ENCODE results near the gene LIPG. TPM values are rescaled to one million over a fixed set of nuclear protein-coding genes. Genes with fewer than 3 reads are reported as not detected.

LIPG gene
- total RNA-seq, 5 donors from 2014 or later (not counting 1 experiment from before 2014, with no cell fraction given): 0.22 to 0.76 (median 0.26) TPM; not detected in 2

DNA sequence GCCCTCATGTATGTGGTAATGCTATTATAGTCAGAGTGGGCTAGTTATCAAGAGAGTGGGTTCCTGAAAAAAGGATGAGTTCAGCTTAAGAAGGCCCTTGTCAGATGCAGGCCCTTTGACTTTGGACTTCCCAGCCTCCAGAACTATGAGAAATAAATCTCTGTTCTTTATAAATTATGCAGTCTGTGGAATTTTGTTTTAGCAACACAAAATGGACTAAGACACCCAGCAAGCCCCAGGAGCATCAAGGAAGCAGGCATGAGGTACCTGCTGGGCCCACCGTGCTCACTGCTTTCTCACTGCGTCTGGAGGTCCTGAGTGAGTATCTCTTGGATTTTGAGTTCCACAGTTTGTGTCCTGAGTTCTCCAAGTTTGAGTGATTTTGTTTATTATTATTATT, 35.9 kb upstream of the LIPG start:
- H3K9me3 Mint-ChIP-seq: no peaks in the 10 kb centered on the region
- no peaks in the 10 kb centered on the region for H3K4me1 ChIP-seq (ENCODE audit: control insufficient read depth in 1 of 2, extremely low read depth in 1 of 2, insufficient read depth in 2 of 2, low read length in 2 of 2)
- H3K4me1 Mint-ChIP-seq: no peaks in the 10 kb centered on the region
- no peak overlapping the region for H3K4me3 Mint-ChIP-seq
- ChIA-PET CTCF (no interaction called here), POLR2A (no interaction called here)
- H3K27ac Mint-ChIP-seq: no peak overlapping the region
- H3K27me3 Mint-ChIP-seq: peaks cover 17 to 21% of the 10 kb centered on the region in 2 donors
- H3K36me3 Mint-ChIP-seq: no peaks in the 10 kb centered on the region
- no peak for DNase-seq
- no peaks in the 10 kb centered on the region for H3K9me3 ChIP-seq
- H3K27me3 ChIP-seq (replicated peaks in 1 of 2; ENCODE audit: control insufficient read depth in 2 of 2, extremely low read depth in 1 of 2, insufficient read depth in 2 of 2, low read length in 1 of 2): peaks cover 0 to 3% of the 10 kb centered on the region in 2 experiments
- H3K4me3 ChIP-seq (ENCODE audit: control insufficient read depth in 1 of 2, extremely low read depth in 1 of 2, low read length in 1 of 2): no peak overlapping the region
- no peak overlapping the region for H3K27ac ChIP-seq (ENCODE audit: low read length)
- H3K36me3 ChIP-seq (ENCODE audit: control insufficient read depth in 2 of 2, extremely low read depth in 1 of 2, insufficient read depth in 1 of 2, low read length in 1 of 2): no peaks in the 10 kb centered on the region
- no CpG with 5 or more reads among the region's 2 CpGs for WGBS (ENCODE audit: insufficient coverage)
- ATAC-seq (replicated peaks in 1 of 4): no peak

DNA sequence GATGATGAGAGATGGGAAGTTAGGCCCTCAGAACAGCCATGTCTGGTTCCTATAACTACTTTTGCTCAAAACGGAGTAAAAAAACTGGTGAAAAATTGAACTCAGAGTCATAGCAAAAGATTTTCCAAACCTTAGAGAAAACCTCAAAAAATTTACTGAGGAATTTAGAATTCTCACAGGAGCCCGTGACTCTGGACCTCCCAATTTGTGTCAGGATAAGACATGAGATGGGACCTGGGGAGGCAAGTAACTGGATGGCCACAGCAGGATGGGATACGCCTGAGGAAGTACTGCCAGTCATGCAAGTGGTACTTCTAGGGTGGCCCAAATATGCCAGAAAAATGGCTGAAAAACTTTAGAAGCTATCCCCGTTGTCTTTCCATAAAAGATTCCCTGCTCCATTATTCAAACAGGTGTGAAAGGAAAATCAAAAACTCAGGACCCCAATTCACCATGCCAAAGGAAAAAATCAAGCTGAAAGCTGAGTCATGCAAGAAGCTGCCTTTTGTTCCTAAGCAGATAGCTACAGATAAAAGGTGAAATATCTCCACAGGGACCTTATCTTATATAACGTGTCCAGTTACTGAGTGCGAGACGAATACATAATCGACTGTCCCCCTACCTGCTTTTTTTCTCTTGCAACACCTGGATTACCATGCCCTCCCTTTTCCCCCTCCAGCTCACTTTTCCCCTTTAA, 34.1 kb upstream of the LIPG start:
- Mint-ChIP-seq H3K36me3 (no peaks in the 10 kb centered on the region), H3K9me3 (no peaks in the 10 kb centered on the region), H3K27ac (no peak overlapping the region), H3K27me3 (peaks cover 20 to 24% of the 10 kb centered on the region in 2 donors), H3K4me1 (no peaks in the 10 kb centered on the region), H3K4me3 (no peak overlapping the region)
- Histone ChIP-seq H3K4me3 (ENCODE audit: control insufficient read depth in 1 of 2, extremely low read depth in 1 of 2, low read length in 1 of 2) (no peak overlapping the region), H3K9me3 (no peaks in the 10 kb centered on the region), H3K27ac (ENCODE audit: low read length) (no peak overlapping the region), H3K36me3 (ENCODE audit: control insufficient read depth in 2 of 2, extremely low read depth in 1 of 2, insufficient read depth in 1 of 2, low read length in 1 of 2) (no peaks in the 10 kb centered on the region), H3K27me3 (replicated peaks in 1 of 2; ENCODE audit: control insufficient read depth in 2 of 2, extremely low read depth in 1 of 2, insufficient read depth in 2 of 2, low read length in 1 of 2) (peaks cover 0 to 3% of the 10 kb centered on the region in 2 experiments), H3K4me1 (ENCODE audit: control insufficient read depth in 1 of 2, extremely low read depth in 1 of 2, insufficient read depth in 2 of 2, low read length in 2 of 2) (no peaks in the 10 kb centered on the region)
- no peak for DNase-seq
- no peak for ATAC-seq (replicated peaks in 1 of 4)
- whole genome bisulfite sequencing (ENCODE audit: insufficient coverage): 82% methylated on average over 4 of the region's 8 CpGs
- CTCF ChIA-PET: interaction anchor here (0.5 to 0.7 kb wide), 2 partner anchors 14 to 333 kb away, joined by 3 to 4 read pairs; no protein-coding TSS in a partner anchor
- POLR2A ChIA-PET: no interaction called here

- Mint-ChIP-seq H3K4me3 (no peak overlapping the region), H3K36me3 (no peaks in the 10 kb centered on the region), H3K9me3 (peaks cover 0 to 2% (median 0%) of the 10 kb centered on the region in 3 donors), H3K4me1 (no peaks in the 10 kb centered on the region), H3K27ac (no peak overlapping the region), H3K27me3 (peaks cover 22 to 24% of the 10 kb centered on the region in 2 donors)
- H3K36me3 ChIP-seq (ENCODE audit: control insufficient read depth in 2 of 2, extremely low read depth in 1 of 2, insufficient read depth in 1 of 2, low read length in 1 of 2): no peaks in the 10 kb centered on the region
- no peaks in the 10 kb centered on the region for H3K4me1 ChIP-seq (ENCODE audit: control insufficient read depth in 1 of 2, extremely low read depth in 1 of 2, insufficient read depth in 2 of 2, low read length in 2 of 2)
- no peaks in the 10 kb centered on the region for H3K9me3 ChIP-seq
- H3K27ac ChIP-seq (ENCODE audit: low read length): no peak overlapping the region
- ATAC-seq (replicated peaks in 1 of 4): no peak
- no CpG with 5 or more reads among the region's 3 CpGs for WGBS (ENCODE audit: insufficient coverage)
- ChIA-PET POLR2A (no interaction called here), CTCF (no interaction called here)
- H3K4me3 ChIP-seq (ENCODE audit: control insufficient read depth in 1 of 2, extremely low read depth in 1 of 2, low read length in 1 of 2): no peak overlapping the region
- no peak for DNase-seq
- peaks cover 0 to 3% of the 10 kb centered on the region in 2 experiments for H3K27me3 ChIP-seq (replicated peaks in 1 of 2; ENCODE audit: control insufficient read depth in 2 of 2, extremely low read depth in 1 of 2, insufficient read depth in 2 of 2, low read length in 1 of 2)
Observed at GRCh38 chr18:49529596-49529995, 32.3 kb upstream of the LIPG start.

- POLR2A ChIA-PET: no interaction called here
Observed at GRCh38 chr18:49531678-49532153, 30.1 kb upstream of the LIPG start.

DNA sequence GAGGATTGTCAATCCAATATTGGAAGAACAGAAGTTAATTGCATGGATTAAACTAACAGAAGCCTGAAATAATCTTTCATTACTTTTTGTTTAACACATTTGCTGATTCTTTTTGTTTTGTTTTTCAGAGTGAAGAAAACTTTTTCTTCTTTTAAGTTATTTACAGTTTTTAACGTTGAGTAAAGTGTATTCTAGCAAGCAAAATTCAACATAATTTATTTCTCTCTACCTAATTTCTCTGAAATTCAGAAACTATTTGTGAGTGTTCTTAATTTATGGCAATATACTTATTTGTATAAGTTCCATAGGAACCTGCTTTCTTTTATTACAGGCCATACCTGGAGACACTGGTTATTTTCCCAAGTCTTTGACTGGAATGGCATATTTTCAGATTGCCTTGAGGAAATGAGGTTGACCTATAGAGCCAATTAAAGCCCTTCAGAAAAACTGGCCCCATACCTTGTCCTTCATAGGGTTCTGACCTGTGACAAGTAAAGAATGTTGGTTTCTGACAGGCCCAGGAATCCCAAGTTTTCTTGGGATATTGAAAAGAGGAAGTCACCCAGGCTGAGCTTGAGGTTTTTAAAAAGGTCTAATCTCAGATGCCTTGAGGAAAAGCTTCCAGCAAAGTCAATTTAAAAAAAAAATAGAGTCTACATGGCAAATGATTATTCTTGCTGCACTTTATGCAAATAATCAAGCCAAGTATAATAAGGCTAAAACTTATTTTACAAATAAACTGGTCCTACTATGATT, 26.8 kb upstream of the LIPG start:
- Histone ChIP-seq H3K27ac (ENCODE audit: low read length) (no peak overlapping the region), H3K9me3 (no peaks in the 10 kb centered on the region), H3K27me3 (replicated peaks in 1 of 2; ENCODE audit: control insufficient read depth in 2 of 2, extremely low read depth in 1 of 2, insufficient read depth in 2 of 2, low read length in 1 of 2) (no peaks in the 10 kb centered on the region), H3K4me1 (ENCODE audit: control insufficient read depth in 1 of 2, extremely low read depth in 1 of 2, insufficient read depth in 2 of 2, low read length in 2 of 2) (no peaks in the 10 kb centered on the region), H3K36me3 (ENCODE audit: control insufficient read depth in 2 of 2, extremely low read depth in 1 of 2, insufficient read depth in 1 of 2, low read length in 1 of 2) (no peaks in the 10 kb centered on the region), H3K4me3 (ENCODE audit: control insufficient read depth in 1 of 2, extremely low read depth in 1 of 2, low read length in 1 of 2) (no peak overlapping the region)
- ChIA-PET CTCF (interaction anchor here (0.6 to 0.7 kb wide), 2 partner anchors 30 to 71 kb away, joined by 3 to 5 read pairs; no protein-coding TSS in a partner anchor), POLR2A (no interaction called here)
- ATAC-seq (replicated peaks in 1 of 4) (no peak), DNase-seq (no peak)
- no CpG with 5 or more reads among the region's 1 CpG for WGBS (ENCODE audit: insufficient coverage)
- no peaks in the 10 kb centered on the region for H3K36me3 Mint-ChIP-seq
- no peaks in the 10 kb centered on the region for H3K4me1 Mint-ChIP-seq
- H3K27me3 Mint-ChIP-seq: peaks cover 13 to 15% of the 10 kb centered on the region in 2 donors
- no peak overlapping the region for H3K27ac Mint-ChIP-seq
- H3K4me3 Mint-ChIP-seq: no peak overlapping the region
- H3K9me3 Mint-ChIP-seq: peaks cover 0 to 4% (median 0%) of the 10 kb centered on the region in 3 donors

More at GRCh38 chr18:49531678-49532153, 30.1 kb upstream of the LIPG start:
- Mint-ChIP-seq H3K27ac (no peak overlapping the region), H3K27me3 (peaks cover 22 to 28% of the 10 kb centered on the region in 2 donors), H3K36me3 (no peaks in the 10 kb centered on the region), H3K4me1 (no peaks in the 10 kb centered on the region), H3K9me3 (peaks cover 0 to 4% (median 0%) of the 10 kb centered on the region in 3 donors), H3K4me3 (no peak overlapping the region)
- Histone ChIP-seq H3K36me3 (ENCODE audit: control insufficient read depth in 2 of 2, extremely low read depth in 1 of 2, insufficient read depth in 1 of 2, low read length in 1 of 2) (no peaks in the 10 kb centered on the region), H3K27me3 (replicated peaks in 1 of 2; ENCODE audit: control insufficient read depth in 2 of 2, extremely low read depth in 1 of 2, insufficient read depth in 2 of 2, low read length in 1 of 2) (peaks cover 0 to 3% of the 10 kb centered on the region in 2 experiments), H3K27ac (ENCODE audit: low read length) (no peak overlapping the region), H3K4me3 (ENCODE audit: control insufficient read depth in 1 of 2, extremely low read depth in 1 of 2, low read length in 1 of 2) (no peak overlapping the region), H3K4me1 (ENCODE audit: control insufficient read depth in 1 of 2, extremely low read depth in 1 of 2, insufficient read depth in 2 of 2, low read length in 2 of 2) (no peaks in the 10 kb centered on the region), H3K9me3 (no peaks in the 10 kb centered on the region)
- ATAC-seq (replicated peaks in 1 of 4) (no peak), DNase-seq (no peak)
- CTCF ChIA-PET: no interaction called here
- WGBS (ENCODE audit: insufficient coverage): no CpG with 5 or more reads among the region's 10 CpGs

- no peaks in the 10 kb centered on the region for H3K4me1 Mint-ChIP-seq
- no peak for DNase-seq
- WGBS (ENCODE audit: insufficient coverage): 80% methylated on average over 5 of the region's 6 CpGs
- peaks cover 4% of the 10 kb centered on the region in 2 donors for H3K27me3 Mint-ChIP-seq
- ChIA-PET CTCF (no interaction called here), POLR2A (no interaction called here)
- Histone ChIP-seq H3K27me3 (replicated peaks in 1 of 2; ENCODE audit: control insufficient read depth in 2 of 2, extremely low read depth in 1 of 2, insufficient read depth in 2 of 2, low read length in 1 of 2) (no peaks in the 10 kb centered on the region), H3K9me3 (no peaks in the 10 kb centered on the region), H3K27ac (ENCODE audit: low read length) (no peak overlapping the region), H3K4me3 (ENCODE audit: control insufficient read depth in 1 of 2, extremely low read depth in 1 of 2, low read length in 1 of 2) (no peak overlapping the region), H3K4me1 (ENCODE audit: control insufficient read depth in 1 of 2, extremely low read depth in 1 of 2, insufficient read depth in 2 of 2, low read length in 2 of 2) (no peaks in the 10 kb centered on the region), H3K36me3 (ENCODE audit: control insufficient read depth in 2 of 2, extremely low read depth in 1 of 2, insufficient read depth in 1 of 2, low read length in 1 of 2) (no peaks in the 10 kb centered on the region)
- H3K4me3 Mint-ChIP-seq: no peak overlapping the region
- H3K9me3 Mint-ChIP-seq: peaks cover 0 to 4% (median 0%) of the 10 kb centered on the region in 3 donors
- ATAC-seq (replicated peaks in 1 of 4): no peak
- no peaks in the 10 kb centered on the region for H3K36me3 Mint-ChIP-seq
- no peak overlapping the region for H3K27ac Mint-ChIP-seq
Observed at GRCh38 chr18:49537232-49537896, 24.5 kb upstream of the LIPG start.

All from T-cell (primary cell).